GM12892 (cell line): ENCODE data around the gene AKAP8L.

ENCODE experiments used
- POLR2A ChIP-seq: IDR thresholded peaks from 2 replicates; pipeline ENCODE4 v1.6.1; 2011; ENCODE audit warnings: low read depth, low read length, control low read depth
- POLR2AphosphoS5 ChIP-seq: IDR thresholded peaks from 2 replicates; pipeline ENCODE4 v1.6.1; 2011; ENCODE audit warnings: low read depth, low read length, control low read depth
- TAF1 ChIP-seq: IDR thresholded peaks from 2 replicates; pipeline ENCODE4 v1.6.1; 2011; ENCODE audit warnings: low read depth, mild to moderate bottlenecking, control low read depth, low read length, borderline replicate concordance

DNA sequence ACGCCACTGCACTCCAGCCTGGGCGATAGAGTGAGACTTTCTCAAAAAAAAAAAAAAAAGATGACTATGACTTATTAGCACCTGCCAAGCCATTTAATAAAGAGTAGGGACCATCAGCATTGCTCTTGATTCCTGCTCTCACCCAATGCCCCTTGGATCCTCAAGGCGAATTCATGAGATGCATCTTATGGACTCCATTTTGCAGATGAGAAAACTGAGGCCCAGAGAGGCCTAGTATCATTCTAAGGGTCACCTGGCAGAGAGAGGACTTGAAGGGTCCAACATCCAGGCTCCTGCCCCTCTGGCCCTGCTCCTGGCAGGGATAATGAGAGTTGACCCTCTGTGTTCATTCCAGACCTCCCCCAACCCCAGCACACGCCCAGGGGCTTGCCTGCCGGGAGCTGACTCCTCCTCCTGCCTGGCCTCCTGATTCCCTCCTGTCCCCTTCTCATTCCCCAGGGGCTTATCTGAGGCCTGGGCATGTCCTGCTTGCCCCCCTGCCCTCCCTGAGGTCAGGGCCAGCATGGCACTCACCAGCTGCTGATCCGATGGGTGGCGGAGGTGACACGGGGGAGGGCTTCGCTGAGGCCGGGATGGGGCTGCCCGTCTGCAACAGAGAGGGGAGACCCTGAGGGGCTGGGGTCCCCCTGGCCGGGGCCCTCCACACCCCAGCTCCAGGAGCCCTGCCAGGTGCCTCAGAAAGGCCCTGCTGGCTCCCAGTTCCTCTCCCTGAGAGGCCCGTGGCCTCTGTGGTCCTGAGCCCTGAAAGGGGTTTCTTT lies 23.5 kb upstream of the AKAP8L start:
- TF ChIP-seq POLR2A (no peak), TAF1 (no peak), POLR2AphosphoS5 (no peak)
